A673 (cell line): ENCODE results near the gene ATF1. TPM values are rescaled to one million over a fixed set of nuclear protein-coding genes. Genes with fewer than 3 reads are reported as not detected.
"Not testable (repeated sequence)": the region's sequence is repeated elsewhere in the genome, so short reads cannot be mapped to it uniquely, and the experiment has no call there.

Source experiments
- BruUV-seq: library from RNA; stranded (reverse); fragments of 400-500 nt; replicated peaks from 2 replicates; lab custom pipeline; 2021; lab: Mats Ljungman, UMichigan
- CTCF ChIA-PET: fragments of 300-600 bp; sonication (Branson Sonifier 250); formaldehyde crosslinking; loops from one replicate; lab custom pipeline; 2022; ENCODE audit warnings: antibody characterized with exemption; lab: Charles Lee
- POLR2A ChIA-PET: fragments of 300-600 bp; sonication (Branson Sonifier 250); formaldehyde crosslinking; loops from one replicate; lab custom pipeline; 2022; ENCODE audit warnings: antibody characterized with exemption; ENCODE audit not compliant: low non-redundant PET; lab: Charles Lee
- DNase-seq: peaks from one replicate; pipeline ENCODE4 v3.0.0-alpha.2; 2015; ENCODE audit warnings: low spot score
- H3K27ac ChIP-seq: fragments of 200-600 bp; sonication (generic); 2 replicates; pipeline ENCODE4 v1.5.1; 2016; ENCODE audit warnings: mixed run types, low read depth, mild to moderate bottlenecking, mixed read lengths, antibody characterized with exemption, low read length; ENCODE audit not compliant: poor library complexity, severe bottlenecking
- H3K27me3 ChIP-seq: fragments of 200-600 bp; sonication (generic); replicated peaks from 2 replicates; pipeline ENCODE4 v1.6.1; 2017; ENCODE audit warnings: mixed run types, low read depth, mild to moderate bottlenecking, mixed read lengths, antibody characterized with exemption, low read length; ENCODE audit not compliant: insufficient read depth, poor library complexity
- H3K36me3 ChIP-seq: fragments of 200-600 bp; sonication (generic); 2 replicates; pipeline ENCODE4 v1.6.1; 2016; ENCODE audit warnings: mixed run types, mild to moderate bottlenecking, mixed read lengths, antibody characterized with exemption, low read length; ENCODE audit not compliant: insufficient read depth, poor library complexity, severe bottlenecking
- H3K4me1 ChIP-seq: fragments of 200-600 bp; sonication (generic); 2 replicates; pipeline ENCODE4 v1.6.1; 2017; ENCODE audit warnings: mixed run types, mild to moderate bottlenecking, mixed read lengths, antibody characterized with exemption, low read length; ENCODE audit not compliant: insufficient read depth, poor library complexity, severe bottlenecking
- H3K4me3 ChIP-seq: fragments of 200-600 bp; sonication (generic); 2 replicates; pipeline ENCODE4 v1.5.1; 2016; ENCODE audit warnings: low read depth, mixed run types, mild to moderate bottlenecking, mixed read lengths, low read length; ENCODE audit not compliant: poor library complexity, severe bottlenecking
- H3K9me3 ChIP-seq: fragments of 200-600 bp; sonication (generic); 2 replicates; pipeline ENCODE4 v1.6.1; 2016; ENCODE audit warnings: mixed run types, low read depth, mild to moderate bottlenecking, mixed read lengths, antibody characterized with exemption, low read length; ENCODE audit not compliant: poor library complexity, severe bottlenecking
- CTCF ChIP-seq: fragments of 300-800, 200-600 bp; sonication (generic); conservative IDR thresholded peaks from 2 replicates; pipeline ENCODE4 v1.5.1; 2017; ENCODE audit warnings: low read depth, mild to moderate bottlenecking, antibody characterized with exemption, low read length, moderate library complexity, mixed read lengths
- EZH2 ChIP-seq: fragments of 200-600 bp; sonication (generic); IDR thresholded peaks from 2 replicates; pipeline ENCODE4 v1.6.1; 2017; ENCODE audit warnings: borderline replicate concordance, low read depth, mild to moderate bottlenecking, mixed read lengths, antibody characterized with exemption, low read length; ENCODE audit not compliant: poor library complexity, severe bottlenecking
- intact Hi-C: fragments of 100-400 bp; cut with micrococcal nuclease; formaldehyde crosslinking; loops from one replicate; pipeline ENCODE4 v1.10.0; 2022; ENCODE audit not compliant: unreplicated experiment
- total RNA-seq: library from RNA; stranded (reverse); gene quantifications from 2 replicates; pipeline ENCODE4 v1.2.3, GENCODE V29; 2021

The ATF1 gene
- total RNA-seq, 1 experiment from 2014 or later = 42.3 TPM

GRCh38 chr12:50842637-50843493 is 79.0 kb downstream of the ATF1 start, which contains the start of gene TMPRSS12:
Gene TMPRSS12, plus strand, starts transcription at chr12:50842926. Its CDS starts 39 bp downstream, at chr12:50842965.
- no peak within 1 kb of the TSS for H3K4me3 ChIP-seq
- CTCF ChIA-PET = no interaction called here

GRCh38 chr12:50845021-50845647 is 81.2 kb downstream of the ATF1 start:
- H3K4me3 ChIP-seq = no peak overlapping the region
- H3K27ac ChIP-seq = no peak overlapping the region
- DNase-seq = no peak
- H3K4me1 ChIP-seq = no peaks in the 10 kb centered on the region
- no peaks in the 10 kb centered on the region for H3K36me3 ChIP-seq
- POLR2A ChIA-PET = no interaction called here
- intact Hi-C loops = no loop called here
- no peaks in the 10 kb centered on the region for H3K9me3 ChIP-seq
- H3K27me3 ChIP-seq = no peaks in the 10 kb centered on the region
- CTCF ChIA-PET = no interaction called here
- TF ChIP-seq CTCF (no peak), EZH2 (no peak)
- no TSS peak for BruUV-seq

More at GRCh38 chr12:50842637-50843493, 79.0 kb downstream of the ATF1 start, which contains the start of gene TMPRSS12:
- H3K9me3 ChIP-seq = no peaks in the 10 kb centered on the region
- TF ChIP-seq EZH2 = no peak
- no peak for TF ChIP-seq CTCF
- H3K36me3 ChIP-seq = no peaks in the 10 kb centered on the region
- no peaks in the 10 kb centered on the region for H3K4me1 ChIP-seq
- POLR2A ChIA-PET = no interaction called here
- intact Hi-C loops = no loop called here
- no TSS peak for BruUV-seq
- no peaks in the 10 kb centered on the region for H3K27me3 ChIP-seq
- H3K27ac ChIP-seq = no peak within 1 kb of the TSS
- no peak for DNase-seq

- no TSS peak for BruUV-seq
- no peak for DNase-seq
- TF ChIP-seq EZH2 (no peak), CTCF (no peak)
- Histone ChIP-seq H3K27ac (no peak overlapping the region), H3K4me3 (no peak overlapping the region), H3K4me1 (no peaks in the 10 kb centered on the region), H3K36me3 (no peaks in the 10 kb centered on the region), H3K27me3 (no peaks in the 10 kb centered on the region), H3K9me3 (no peaks in the 10 kb centered on the region)
- intact Hi-C loops = no loop called here
- POLR2A ChIA-PET = no interaction called here
- CTCF ChIA-PET = no interaction called here
Observed at GRCh38 chr12:50848963-50849362, 85.1 kb downstream of the ATF1 start.

GRCh38 chr12:50855218-50855617 is 91.3 kb downstream of the ATF1 start:
- H3K9me3 ChIP-seq, H3K4me3 ChIP-seq, intact Hi-C loops, CTCF ChIA-PET, BruUV-seq, DNase-seq, H3K36me3 ChIP-seq, H3K27me3 ChIP-seq, H3K4me1 ChIP-seq, POLR2A ChIA-PET, H3K27ac ChIP-seq: not testable (repeated sequence)

GRCh38 chr12:50855679-50856078 is 91.8 kb downstream of the ATF1 start:
- BruUV-seq, POLR2A ChIA-PET: not testable (repeated sequence)

More at GRCh38 chr12:50855679-50856078, 91.8 kb downstream of the ATF1 start:
- H3K27me3 ChIP-seq, H3K36me3 ChIP-seq, H3K4me1 ChIP-seq, H3K4me3 ChIP-seq, H3K27ac ChIP-seq, intact Hi-C loops, H3K9me3 ChIP-seq, CTCF ChIA-PET, DNase-seq: not testable (repeated sequence)
